Muscle layer of colon (tissue), 2 donors: ENCODE measurements around the gene SPEF1.

Source experiments
- H3K27ac ChIP-seq: one replicate; pipeline ENCODE4 v1.7.0; 2013; ENCODE audit warnings: low read depth, mild to moderate bottlenecking, low read length, moderate library complexity
- H3K27me3 ChIP-seq, 2 donors: one replicate each; pipeline ENCODE4 v1.7.0; 2013; ENCODE audit warnings: low read length in 2 of 2, mild to moderate bottlenecking in 2 of 2; ENCODE audit not compliant: insufficient read depth in 2 of 2, control insufficient read depth in 1 of 2
- H3K36me3 ChIP-seq: one replicate; pipeline ENCODE4 v1.7.0; 2013; ENCODE audit warnings: mild to moderate bottlenecking, low read length; ENCODE audit not compliant: insufficient read depth
- H3K4me1 ChIP-seq: one replicate; pipeline ENCODE4 v1.7.0; 2013; ENCODE audit warnings: mild to moderate bottlenecking, low read length; ENCODE audit not compliant: insufficient read depth
- H3K4me3 ChIP-seq, 2 donors: one replicate each; pipeline ENCODE4 v1.7.0; 2013; ENCODE audit warnings: low read length in 2 of 2, low read depth in 1 of 2, mild to moderate bottlenecking in 1 of 2, moderate library complexity in 1 of 2
- H3K9ac ChIP-seq: one replicate; pipeline ENCODE4 v1.7.0; 2013; ENCODE audit warnings: low read length
- H3K9me3 ChIP-seq: one replicate; pipeline ENCODE4 v1.7.0; 2013; ENCODE audit warnings: mild to moderate bottlenecking, low read length
- donor health status: abdominal sarcoma.
- donor health status: Adenocarcinoma of cecum.

Gene SPEF1

GRCh38 chr20:3818155-3819151 is 37.2 kb upstream of the SPEF1 start:
- Histone ChIP-seq H3K36me3 (peaks cover 11% of the 10 kb centered on the region), H3K9ac (no peak overlapping the region), H3K4me1 (peaks cover 27% of the 10 kb centered on the region), H3K27me3 (no peaks in the 10 kb centered on the region), H3K9me3 (no peaks in the 10 kb centered on the region), H3K27ac (peak overlapping the region; percentile 97), H3K4me3 (no peak overlapping the region)

- Histone ChIP-seq H3K9me3 (no peaks in the 10 kb centered on the region), H3K4me3 (no peak overlapping the region), H3K36me3 (no peaks in the 10 kb centered on the region), H3K4me1 (peaks cover 38% of the 10 kb centered on the region), H3K27me3 (no peaks in the 10 kb centered on the region), H3K9ac (no peak overlapping the region), H3K27ac (no peak overlapping the region)
Observed at GRCh38 chr20:3815703-3816315, 34.6 kb upstream of the SPEF1 start.

DNA sequence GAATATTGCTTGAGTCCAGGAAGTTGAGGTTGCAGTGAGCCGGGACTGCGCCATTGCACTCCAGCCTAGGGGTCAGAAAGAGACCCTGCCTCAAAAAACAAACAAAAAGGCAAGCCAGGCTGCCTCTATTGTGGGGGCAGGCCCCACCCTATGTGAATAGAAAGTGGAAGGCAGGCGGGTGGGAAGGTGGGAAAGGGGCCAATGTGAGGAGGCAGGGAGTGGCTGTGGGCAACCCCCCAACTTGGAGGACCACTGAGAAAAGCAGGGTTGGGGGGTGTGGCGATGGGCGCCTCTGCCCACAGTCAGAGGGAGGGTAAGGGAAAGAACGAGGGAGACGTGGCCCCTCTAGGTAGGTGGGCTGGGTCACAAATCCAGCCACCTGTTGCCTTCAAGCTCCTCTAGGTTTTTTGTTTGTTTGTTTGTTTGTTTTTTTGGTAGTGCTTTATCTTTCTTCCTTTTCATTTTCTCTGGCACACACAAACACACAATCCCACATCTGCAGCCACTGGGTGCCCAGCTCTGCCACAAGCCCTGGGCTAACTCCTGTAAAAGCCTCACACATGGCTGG is 33.8 kb upstream of the SPEF1 start:
- H3K27ac ChIP-seq, result no peak overlapping the region
- peaks cover 46% of the 10 kb centered on the region for H3K4me1 ChIP-seq
- no peak overlapping the region for H3K4me3 ChIP-seq
- no peaks in the 10 kb centered on the region for H3K9me3 ChIP-seq
- H3K36me3 ChIP-seq, result no peaks in the 10 kb centered on the region
- no peak overlapping the region for H3K9ac ChIP-seq
- H3K27me3 ChIP-seq, result no peaks in the 10 kb centered on the region

- H3K27ac ChIP-seq, result no peak overlapping the region
Observed at GRCh38 chr20:3813848-3814581, 32.8 kb upstream of the SPEF1 start.

GRCh38 chr20:3812975-3813847 is 32.0 kb upstream of the SPEF1 start:
- Histone ChIP-seq H3K9ac (no peak overlapping the region), H3K27ac (peak overlapping the region; percentile 56), H3K36me3 (no peaks in the 10 kb centered on the region), H3K4me3 (no peak overlapping the region), H3K27me3 (no peaks in the 10 kb centered on the region), H3K9me3 (no peaks in the 10 kb centered on the region), H3K4me1 (peaks cover 40% of the 10 kb centered on the region)

More at GRCh38 chr20:3813848-3814581, 32.8 kb upstream of the SPEF1 start:
- no peaks in the 10 kb centered on the region for H3K9me3 ChIP-seq
- no peaks in the 10 kb centered on the region for H3K27me3 ChIP-seq
- no peaks in the 10 kb centered on the region for H3K36me3 ChIP-seq
- H3K4me1 ChIP-seq, result peaks cover 40% of the 10 kb centered on the region
- H3K9ac ChIP-seq, result no peak overlapping the region
- H3K4me3 ChIP-seq, result no peak overlapping the region

GRCh38 chr20:3812259-3812681 is 31.0 kb upstream of the SPEF1 start:
- Histone ChIP-seq H3K36me3 (no peaks in the 10 kb centered on the region), H3K4me3 (peak overlapping the region in 1 of 2 donors; percentile 53), H3K9me3 (no peaks in the 10 kb centered on the region), H3K27me3 (no peaks in the 10 kb centered on the region), H3K9ac (no peak overlapping the region), H3K27ac (peak overlapping the region; percentile 77), H3K4me1 (peaks cover 48% of the 10 kb centered on the region)

DNA sequence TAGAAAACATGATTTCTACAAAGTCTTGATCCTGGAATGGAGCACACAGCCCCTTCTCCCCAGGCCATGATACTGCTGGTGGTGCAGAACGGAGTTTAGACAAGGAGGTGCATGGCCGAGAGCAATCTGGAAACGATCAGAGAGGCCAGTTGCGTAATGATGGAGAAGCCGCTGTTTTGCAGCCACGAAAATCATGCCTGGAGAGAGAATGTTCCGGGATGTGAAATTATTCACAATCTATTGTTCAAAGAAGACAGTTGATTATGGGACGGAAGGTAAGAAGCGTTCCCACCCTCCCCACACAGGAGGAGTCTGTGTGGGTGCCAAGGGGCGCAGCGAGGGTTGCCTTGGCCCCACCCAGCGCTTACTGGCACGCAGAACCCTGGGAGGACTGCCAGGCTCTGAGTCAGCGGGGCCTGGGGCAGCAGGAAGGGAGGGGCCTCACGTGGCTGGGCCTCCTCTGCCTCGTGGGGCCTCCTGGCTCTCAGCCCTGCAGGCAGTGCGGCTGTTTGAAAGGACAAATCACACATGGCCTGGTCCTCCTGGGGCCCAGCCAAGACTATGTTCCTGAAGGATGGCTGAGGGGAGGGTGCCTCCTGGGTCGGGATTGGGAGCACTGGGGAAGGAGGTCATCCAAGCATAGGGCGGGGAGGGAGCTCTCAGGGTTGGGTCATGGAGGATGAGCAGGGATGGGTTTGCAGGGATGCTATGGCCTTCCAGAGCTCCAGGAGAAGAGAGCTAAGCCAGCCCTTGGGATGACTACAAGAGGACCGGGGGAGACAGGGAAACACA is 30.4 kb upstream of the SPEF1 start:
- H3K4me3 ChIP-seq, result peak overlapping the region in 1 of 2 donors; percentile 53
- H3K4me1 ChIP-seq, result peaks cover 54% of the 10 kb centered on the region

DNA sequence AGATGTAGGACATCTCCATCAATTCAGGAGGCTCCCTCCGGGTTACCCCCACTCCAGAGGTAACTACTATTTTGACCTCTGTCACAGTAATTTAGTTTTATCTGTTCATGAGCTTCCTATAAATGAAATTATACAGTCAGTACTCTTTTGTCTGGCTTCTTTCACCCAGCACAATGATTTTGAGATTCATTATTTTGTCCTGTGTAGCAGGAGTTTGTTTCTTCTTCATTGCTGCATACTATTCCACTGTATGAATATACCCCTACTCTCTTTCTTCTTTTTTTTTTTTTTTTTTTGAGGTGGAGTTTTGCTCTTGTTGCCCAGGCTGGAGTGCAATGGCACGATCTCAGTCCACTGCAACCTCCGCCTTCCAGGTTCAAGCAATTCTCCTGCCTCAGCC is 27.3 kb upstream of the SPEF1 start:
- peak overlapping the region; percentile 43 for H3K9ac ChIP-seq
- peak overlapping the region; percentile 85 for H3K27ac ChIP-seq
- peaks cover 67% of the 10 kb centered on the region for H3K4me1 ChIP-seq
- H3K9me3 ChIP-seq, result no peaks in the 10 kb centered on the region
- no peaks in the 10 kb centered on the region for H3K27me3 ChIP-seq
- peak overlapping the region in 1 of 2 donors; percentile 45 for H3K4me3 ChIP-seq
- peaks cover 24% of the 10 kb centered on the region for H3K36me3 ChIP-seq

More for the DNA sequence above, 30.4 kb upstream of the SPEF1 start:
- Histone ChIP-seq H3K27me3 (no peaks in the 10 kb centered on the region), H3K9ac (peak overlapping the region; percentile 55), H3K36me3 (no peaks in the 10 kb centered on the region), H3K9me3 (no peaks in the 10 kb centered on the region), H3K27ac (peak overlapping the region; percentile 78)

DNA sequence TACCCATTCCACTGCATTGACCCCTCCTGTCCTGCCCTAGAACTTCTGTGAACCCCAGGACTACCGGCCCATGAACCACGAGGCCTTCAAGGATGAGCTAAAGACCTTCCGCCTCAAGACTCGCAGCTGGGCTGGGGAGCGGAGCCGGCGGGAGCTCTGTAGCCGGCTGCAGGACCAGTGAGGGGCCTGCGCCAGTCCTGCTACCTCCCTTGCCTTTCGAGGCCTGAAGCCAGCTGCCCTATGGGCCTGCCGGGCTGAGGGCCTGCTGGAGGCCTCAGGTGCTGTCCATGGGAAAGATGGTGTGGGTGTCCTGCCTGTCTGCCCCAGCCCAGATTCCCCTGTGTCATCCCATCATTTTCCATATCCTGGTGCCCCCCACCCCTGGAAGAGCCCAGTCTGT is 23.5 kb upstream of the SPEF1 start:
- H3K36me3 ChIP-seq, result peaks cover 62% of the 10 kb centered on the region
- peak overlapping the region; percentile 85 for H3K27ac ChIP-seq
- H3K9ac ChIP-seq, result no peak overlapping the region
- no peak overlapping the region for H3K4me3 ChIP-seq
- peaks cover 38% of the 10 kb centered on the region for H3K4me1 ChIP-seq
- no peaks in the 10 kb centered on the region for H3K9me3 ChIP-seq
- no peaks in the 10 kb centered on the region for H3K27me3 ChIP-seq

DNA sequence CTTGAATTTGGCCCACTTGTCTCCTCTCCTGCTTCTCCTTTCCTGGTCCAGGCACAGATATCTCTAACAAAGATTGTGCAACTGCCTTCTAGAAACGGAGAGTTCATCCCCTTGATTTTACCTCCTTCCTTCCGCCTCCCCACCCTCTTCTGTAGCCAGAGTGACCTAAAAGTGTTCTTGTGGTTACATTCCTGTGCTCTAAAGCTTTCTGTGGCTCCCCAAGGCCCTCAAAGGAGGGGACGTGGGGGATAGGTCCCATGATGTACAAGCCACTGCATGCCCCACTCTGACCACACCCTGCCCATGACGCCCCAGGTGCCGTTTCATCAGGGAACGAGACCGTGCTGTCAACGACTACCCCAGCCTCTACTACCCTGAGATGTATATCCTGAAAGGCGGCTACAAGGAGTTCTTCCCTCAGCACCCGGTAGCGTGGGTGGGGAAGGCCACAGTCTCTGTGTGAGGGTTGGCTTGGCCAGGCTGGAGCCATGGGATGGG is 23.1 kb upstream of the SPEF1 start:
- peaks cover 62% of the 10 kb centered on the region for H3K36me3 ChIP-seq
- peaks cover 42% of the 10 kb centered on the region for H3K4me1 ChIP-seq

More for the DNA sequence above, 23.1 kb upstream of the SPEF1 start:
- no peak overlapping the region for H3K4me3 ChIP-seq
- no peaks in the 10 kb centered on the region for H3K9me3 ChIP-seq
- H3K27me3 ChIP-seq, result no peaks in the 10 kb centered on the region
- no peak overlapping the region for H3K9ac ChIP-seq
- no peak overlapping the region for H3K27ac ChIP-seq
